Measurements from ENCODE around the gene RAB23.

RAB23 gene

DNA sequence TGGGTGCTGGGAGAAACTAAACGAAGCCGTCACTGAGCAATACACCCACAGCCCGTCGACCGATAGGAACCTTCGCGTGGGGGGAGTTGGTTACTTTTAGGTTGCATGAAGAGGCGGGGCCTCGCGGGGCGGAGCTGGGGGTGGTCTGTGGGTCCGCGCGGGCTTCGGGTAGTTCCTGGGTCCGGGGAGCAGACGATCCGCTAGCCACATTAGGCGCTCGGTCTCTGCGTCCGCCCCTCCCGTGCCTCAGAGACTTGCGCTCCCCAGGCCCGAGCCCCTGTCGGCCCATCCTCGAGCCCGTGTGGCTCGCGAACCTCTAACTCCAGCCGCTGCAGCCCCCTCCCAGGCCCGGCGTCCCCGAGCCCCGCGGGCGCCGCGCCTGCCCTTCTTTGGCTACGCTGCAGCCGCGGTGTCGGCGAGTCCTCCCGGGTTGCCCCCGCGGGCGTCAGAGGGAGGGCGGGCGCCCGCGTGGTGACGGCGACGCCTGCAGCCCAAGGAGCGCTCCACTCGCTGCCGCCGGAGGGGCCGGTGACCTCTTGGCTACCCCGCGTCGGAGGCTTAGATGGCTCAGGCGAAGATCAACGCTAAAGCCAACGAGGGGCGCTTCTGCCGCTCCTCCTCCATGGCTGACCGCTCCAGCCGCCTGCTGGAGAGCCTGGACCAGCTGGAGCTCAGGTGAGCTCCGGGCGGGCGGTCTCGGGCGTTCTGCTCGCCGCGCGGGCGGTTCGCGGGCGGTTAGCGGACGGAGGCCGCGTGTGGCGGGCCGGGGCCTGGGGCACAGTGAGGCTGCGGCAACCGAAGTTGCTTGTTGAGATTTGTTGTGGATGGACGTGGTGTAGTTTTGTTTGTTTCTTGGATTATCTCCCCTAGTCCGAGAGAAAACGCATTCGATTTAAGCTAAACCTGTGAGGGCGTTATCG, 49.7 kb downstream of the RAB23 start, which contains the start of gene BAG2:
TSS of gene BAG2 (plus strand) at position 191 of the 920 bp plus-strand sequence. CDS start at position 563, 372 bp downstream.
- H3K4me2 ChIP-seq (ENCODE audit: insufficient read depth, low read length, poor library complexity, severe bottlenecking), result peak within 1 kb of the TSS; percentile 91
- peaks cover 3% of the 10 kb centered on the region for H3K79me1 ChIP-seq (ENCODE audit: low read depth, low read length)
- peak within 1 kb of the TSS; percentile 98 for H3K23ac ChIP-seq (ENCODE audit: low read depth, low read length, poor library complexity)
- H3K4me1 ChIP-seq (ENCODE audit: control insufficient read depth in 2 of 2, insufficient read depth in 1 of 2, low read depth in 1 of 2, low read length in 2 of 2), result peaks cover 5 to 8% of the 10 kb centered on the region in 2 donors
- peak within 1 kb of the TSS; percentile 88 for H2BK15ac ChIP-seq (ENCODE audit: low read length)
- H2BK5ac ChIP-seq (ENCODE audit: low read length), result peak within 1 kb of the TSS; percentile 53
- H3K9ac ChIP-seq (ENCODE audit: low read depth, low read length, poor library complexity), result peak within 1 kb of the TSS; percentile 90
- H3K27ac ChIP-seq (replicated peaks; ENCODE audit: low read length), result no peak within 1 kb of the TSS
- peak within 1 kb of the TSS; percentile 87 for H3K14ac ChIP-seq (ENCODE audit: low read length)
- peaks cover 0 to 20% of the 10 kb centered on the region in 2 donors for H3K36me3 ChIP-seq (replicated peaks in 1 of 2; ENCODE audit: control insufficient read depth in 2 of 2, insufficient read depth in 2 of 2, low read length in 2 of 2)
- peak; percentile 80 for DNase-seq (ENCODE audit: low spot score)
- H3K9me3 ChIP-seq (replicated peaks in 1 of 2; ENCODE audit: control insufficient read depth in 2 of 2, insufficient read depth in 1 of 2, low read depth in 1 of 2, low read length in 2 of 2), result no peaks in the 10 kb centered on the region
- H2BK12ac ChIP-seq (ENCODE audit: low read length), result no peak within 1 kb of the TSS
- H2AK5ac ChIP-seq (ENCODE audit: low read depth, low read length), result no peak within 1 kb of the TSS
- peaks cover 0 to 10% (median 0%) of the 10 kb centered on the region in 3 experiments for H3K27me3 ChIP-seq (ENCODE audit: control insufficient read depth in 3 of 3, insufficient read depth in 3 of 3, low read depth in 1 of 3, low read length in 3 of 3)
- H3K4me3 ChIP-seq (ENCODE audit: low read length in 2 of 2), result peak within 1 kb of the TSS; percentile 48 to 83
- H3K4ac ChIP-seq (ENCODE audit: low read length), result no peak within 1 kb of the TSS
- peak within 1 kb of the TSS; percentile 90 for H2AFZ ChIP-seq (ENCODE audit: low read length)
- H4K8ac ChIP-seq (ENCODE audit: low read depth, low read length), result no peak within 1 kb of the TSS
- peak within 1 kb of the TSS; percentile 80 for H3K18ac ChIP-seq (ENCODE audit: low read length)
- no CpG with 5 or more reads among the region's 97 CpGs for WGBS, 2 donors (ENCODE audit: extremely low coverage in 2 of 2, insufficient read length in 2 of 2, insufficient replicate concordance in 1 of 2)
- no peak within 1 kb of the TSS for H2BK120ac ChIP-seq (ENCODE audit: low read depth, low read length)
- no peak within 1 kb of the TSS for H4K91ac ChIP-seq (ENCODE audit: low read depth, low read length, poor library complexity)

DNA sequence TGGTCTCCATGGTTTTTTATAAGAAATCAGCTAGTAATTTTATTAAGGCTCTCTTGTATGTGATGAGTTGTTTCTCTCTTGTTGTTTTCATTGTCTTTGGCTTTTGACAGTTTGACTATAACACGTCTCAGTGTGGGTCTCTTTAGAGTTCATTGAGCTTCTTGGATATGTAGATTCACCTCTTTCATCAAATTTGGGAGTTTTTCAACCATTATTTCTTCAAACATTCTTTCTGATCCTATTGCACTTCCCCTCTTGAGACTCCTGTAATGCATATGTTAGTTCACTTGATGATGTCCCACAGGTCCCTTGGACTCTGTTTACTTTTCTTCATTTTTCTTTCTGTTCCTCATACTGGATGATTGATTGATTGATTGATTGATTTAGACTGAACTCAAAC, 57.0 kb downstream of the RAB23 start:
- no peak overlapping the region for H3K14ac ChIP-seq (ENCODE audit: low read length)
- no peak overlapping the region for H2AK5ac ChIP-seq (ENCODE audit: low read depth, low read length)
- WGBS, 2 donors (ENCODE audit: extremely low coverage in 2 of 2, insufficient read length in 2 of 2, insufficient replicate concordance in 1 of 2), result no CpG with 5 or more reads among the region's 1 CpG
- H3K4me1 ChIP-seq (ENCODE audit: control insufficient read depth in 2 of 2, insufficient read depth in 1 of 2, low read depth in 1 of 2, low read length in 2 of 2), result no peaks in the 10 kb centered on the region
- no peak overlapping the region for H3K4me2 ChIP-seq (ENCODE audit: insufficient read depth, low read length, poor library complexity, severe bottlenecking)
- H2BK15ac ChIP-seq (ENCODE audit: low read length), result no peak overlapping the region
- no peak overlapping the region for H3K4ac ChIP-seq (ENCODE audit: low read length)
- no peak overlapping the region for H2BK120ac ChIP-seq (ENCODE audit: low read depth, low read length)
- no peak overlapping the region for H3K18ac ChIP-seq (ENCODE audit: low read length)
- no peak overlapping the region for H4K91ac ChIP-seq (ENCODE audit: low read depth, low read length, poor library complexity)
- DNase-seq (ENCODE audit: low spot score), result no peak
- peaks cover 2 to 62% of the 10 kb centered on the region in 2 donors for H3K36me3 ChIP-seq (replicated peaks in 1 of 2; ENCODE audit: control insufficient read depth in 2 of 2, insufficient read depth in 2 of 2, low read length in 2 of 2)
- peaks cover 2 to 20% of the 10 kb centered on the region in 2 donors for H3K9me3 ChIP-seq (replicated peaks in 1 of 2; ENCODE audit: control insufficient read depth in 2 of 2, insufficient read depth in 1 of 2, low read depth in 1 of 2, low read length in 2 of 2)
- H3K9ac ChIP-seq (ENCODE audit: low read depth, low read length, poor library complexity), result no peak overlapping the region
- no peak overlapping the region for H4K8ac ChIP-seq (ENCODE audit: low read depth, low read length)
- no peak overlapping the region for H2BK12ac ChIP-seq (ENCODE audit: low read length)
- H3K27ac ChIP-seq (replicated peaks; ENCODE audit: low read length), result no peak overlapping the region
- no peak overlapping the region for H3K23ac ChIP-seq (ENCODE audit: low read depth, low read length, poor library complexity)
- peaks cover 1% of the 10 kb centered on the region for H3K79me1 ChIP-seq (ENCODE audit: low read depth, low read length)
- H3K4me3 ChIP-seq (ENCODE audit: low read length in 2 of 2), result no peak overlapping the region
- no peak overlapping the region for H2BK5ac ChIP-seq (ENCODE audit: low read length)
- H2AFZ ChIP-seq (ENCODE audit: low read length), result no peak overlapping the region
- H3K27me3 ChIP-seq (ENCODE audit: control insufficient read depth in 3 of 3, insufficient read depth in 3 of 3, low read depth in 1 of 3, low read length in 3 of 3), result no peaks in the 10 kb centered on the region

DNA sequence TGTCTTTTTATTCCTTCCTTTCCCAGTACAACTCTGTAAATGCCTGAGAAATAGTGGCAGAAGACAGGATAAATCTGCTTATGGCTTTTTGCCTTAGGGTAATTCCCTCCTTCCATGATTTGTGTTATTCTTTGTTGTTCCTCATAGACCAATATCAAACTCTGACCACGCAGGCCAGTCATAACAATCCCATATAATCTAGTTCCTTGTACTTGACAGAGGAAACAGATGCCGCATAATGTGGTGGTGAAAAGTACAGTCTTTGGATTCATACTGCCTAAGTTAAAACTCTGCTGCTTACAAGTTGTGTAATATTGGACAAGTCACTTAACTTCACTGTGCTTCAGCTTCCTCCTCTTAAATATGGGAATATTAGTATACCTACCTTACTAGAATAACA, 58.2 kb downstream of the RAB23 start:
- Histone ChIP-seq H3K14ac (ENCODE audit: low read length) (no peak overlapping the region), H2BK120ac (ENCODE audit: low read depth, low read length) (no peak overlapping the region), H3K4me2 (ENCODE audit: insufficient read depth, low read length, poor library complexity, severe bottlenecking) (no peak overlapping the region), H3K36me3 (replicated peaks in 1 of 2; ENCODE audit: control insufficient read depth in 2 of 2, insufficient read depth in 2 of 2, low read length in 2 of 2) (peaks cover 2 to 55% of the 10 kb centered on the region in 2 donors), H2AK5ac (ENCODE audit: low read depth, low read length) (no peak overlapping the region), H2BK5ac (ENCODE audit: low read length) (no peak overlapping the region), H4K91ac (ENCODE audit: low read depth, low read length, poor library complexity) (no peak overlapping the region), H3K9me3 (replicated peaks in 1 of 2; ENCODE audit: control insufficient read depth in 2 of 2, insufficient read depth in 1 of 2, low read depth in 1 of 2, low read length in 2 of 2) (peaks cover 2 to 20% of the 10 kb centered on the region in 2 donors), H3K18ac (ENCODE audit: low read length) (no peak overlapping the region), H2BK15ac (ENCODE audit: low read length) (no peak overlapping the region), H3K9ac (ENCODE audit: low read depth, low read length, poor library complexity) (no peak overlapping the region), H3K4ac (ENCODE audit: low read length) (no peak overlapping the region), H3K27ac (replicated peaks; ENCODE audit: low read length) (no peak overlapping the region), H3K27me3 (ENCODE audit: control insufficient read depth in 3 of 3, insufficient read depth in 3 of 3, low read depth in 1 of 3, low read length in 3 of 3) (no peaks in the 10 kb centered on the region), H2AFZ (ENCODE audit: low read length) (no peak overlapping the region), H3K4me1 (ENCODE audit: control insufficient read depth in 2 of 2, insufficient read depth in 1 of 2, low read depth in 1 of 2, low read length in 2 of 2) (no peaks in the 10 kb centered on the region), H3K23ac (ENCODE audit: low read depth, low read length, poor library complexity) (no peak overlapping the region), H3K4me3 (ENCODE audit: low read length in 2 of 2) (no peak overlapping the region), H2BK12ac (ENCODE audit: low read length) (no peak overlapping the region), H3K79me1 (ENCODE audit: low read depth, low read length) (no peaks in the 10 kb centered on the region), H4K8ac (ENCODE audit: low read depth, low read length) (no peak overlapping the region)
- no CpG with 5 or more reads among the region's 2 CpGs for WGBS, 2 donors (ENCODE audit: extremely low coverage in 2 of 2, insufficient read length in 2 of 2, insufficient replicate concordance in 1 of 2)
- no peak for DNase-seq (ENCODE audit: low spot score)

DNA sequence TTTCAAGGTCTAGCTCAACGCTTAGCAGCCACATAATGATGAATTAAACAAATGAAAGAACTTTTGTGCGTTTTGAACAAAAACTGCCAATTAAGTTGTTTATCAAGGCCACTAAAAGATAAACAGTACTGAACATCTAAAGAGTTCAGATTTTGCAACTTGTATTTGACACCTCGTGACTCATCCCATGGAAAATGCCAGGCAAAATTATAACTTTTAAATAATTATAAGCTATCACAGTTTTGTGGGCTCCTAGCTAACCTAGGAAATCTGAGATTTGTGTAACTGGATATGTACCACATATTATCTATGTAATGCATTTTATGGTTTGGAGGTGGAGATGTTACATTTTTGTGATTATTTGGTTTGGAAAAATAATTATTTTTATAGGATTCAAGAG, 59.6 kb downstream of the RAB23 start:
- no CpG with 5 or more reads among the region's 3 CpGs for WGBS, 2 donors (ENCODE audit: extremely low coverage in 2 of 2, insufficient read length in 2 of 2, insufficient replicate concordance in 1 of 2)
- no peak overlapping the region for H3K14ac ChIP-seq (ENCODE audit: low read length)
- peaks cover 2 to 49% of the 10 kb centered on the region in 2 donors for H3K36me3 ChIP-seq (replicated peaks in 1 of 2; ENCODE audit: control insufficient read depth in 2 of 2, insufficient read depth in 2 of 2, low read length in 2 of 2)
- H3K18ac ChIP-seq (ENCODE audit: low read length), result no peak overlapping the region
- DNase-seq (ENCODE audit: low spot score), result no peak
- no peak overlapping the region for H3K4me3 ChIP-seq (ENCODE audit: low read length in 2 of 2)
- H2BK15ac ChIP-seq (ENCODE audit: low read length), result no peak overlapping the region
- H3K27me3 ChIP-seq (ENCODE audit: control insufficient read depth in 3 of 3, insufficient read depth in 3 of 3, low read depth in 1 of 3, low read length in 3 of 3), result no peaks in the 10 kb centered on the region
- no peak overlapping the region for H2BK120ac ChIP-seq (ENCODE audit: low read depth, low read length)
- H4K8ac ChIP-seq (ENCODE audit: low read depth, low read length), result no peak overlapping the region
- H2BK12ac ChIP-seq (ENCODE audit: low read length), result no peak overlapping the region
- no peaks in the 10 kb centered on the region for H3K79me1 ChIP-seq (ENCODE audit: low read depth, low read length)
- no peak overlapping the region for H4K91ac ChIP-seq (ENCODE audit: low read depth, low read length, poor library complexity)
- H3K9ac ChIP-seq (ENCODE audit: low read depth, low read length, poor library complexity), result no peak overlapping the region
- no peak overlapping the region for H2AFZ ChIP-seq (ENCODE audit: low read length)
- H3K4me2 ChIP-seq (ENCODE audit: insufficient read depth, low read length, poor library complexity, severe bottlenecking), result no peak overlapping the region
- no peak overlapping the region for H2BK5ac ChIP-seq (ENCODE audit: low read length)
- no peak overlapping the region for H2AK5ac ChIP-seq (ENCODE audit: low read depth, low read length)
- no peaks in the 10 kb centered on the region for H3K4me1 ChIP-seq (ENCODE audit: control insufficient read depth in 2 of 2, insufficient read depth in 1 of 2, low read depth in 1 of 2, low read length in 2 of 2)
- peaks cover 2 to 20% of the 10 kb centered on the region in 2 donors for H3K9me3 ChIP-seq (replicated peaks in 1 of 2; ENCODE audit: control insufficient read depth in 2 of 2, insufficient read depth in 1 of 2, low read depth in 1 of 2, low read length in 2 of 2)
- no peak overlapping the region for H3K4ac ChIP-seq (ENCODE audit: low read length)
- H3K23ac ChIP-seq (ENCODE audit: low read depth, low read length, poor library complexity), result no peak overlapping the region
- H3K27ac ChIP-seq (replicated peaks; ENCODE audit: low read length), result no peak overlapping the region

Measured in neuronal stem cell (in vitro differentiated cells).